Aorta (tissue), 5 donors: Measurements from ENCODE around the gene FOXE1. TPM values are rescaled to one million over a fixed set of nuclear protein-coding genes. Genes with fewer than 3 reads are reported as not detected.
A peak's percentile ranks its signal among the peaks of the same experiment; 100 is the strongest.

Experiments used
- ATAC-seq: fragments of 200-7000 bp; cut with Tn5 transposase; one replicate; pipeline ENCODE4 v1.9.1; 2022; ENCODE audit warnings: moderate library complexity; ENCODE audit not compliant: low FRiP score
- DNase-seq, 2 donors: peaks; one replicate each; pipeline ENCODE4 v3.0.0-alpha.2; 2020
- H3K27ac ChIP-seq, 2 donors: one replicate each; pipeline ENCODE4 v1.5.1; 2013; ENCODE audit warnings: low read length in 2 of 2, mild to moderate bottlenecking in 2 of 2, moderate library complexity in 2 of 2, control low read depth in 1 of 2, inconsistent platforms in 1 of 2, low read depth in 1 of 2
- H3K27me3 ChIP-seq, 2 donors: one replicate each; pipeline ENCODE4 v1.6.1; 2013; ENCODE audit warnings: control low read depth in 1 of 2, low read length in 1 of 2, mild to moderate bottlenecking in 1 of 2, moderate library complexity in 1 of 2; ENCODE audit not compliant: insufficient read depth in 2 of 2, control insufficient read depth in 1 of 2
- H3K36me3 ChIP-seq, 2 donors: one replicate each; pipeline ENCODE4 v1.6.1; 2013; ENCODE audit warnings: control low read depth in 1 of 2, low read length in 1 of 2, mild to moderate bottlenecking in 1 of 2; ENCODE audit not compliant: insufficient read depth in 2 of 2, control insufficient read depth in 1 of 2
- H3K4me1 ChIP-seq, 2 donors: one replicate each; pipeline ENCODE4 v1.6.1; 2013; ENCODE audit warnings: low read length in 2 of 2, control low read depth in 1 of 2, mild to moderate bottlenecking in 1 of 2, moderate library complexity in 1 of 2; ENCODE audit not compliant: insufficient read depth in 2 of 2, control insufficient read depth in 1 of 2
- H3K4me3 ChIP-seq, 2 donors: one replicate each; pipeline ENCODE4 v1.5.1; 2013; ENCODE audit warnings: low read length in 2 of 2, control low read depth in 1 of 2, mild to moderate bottlenecking in 1 of 2
- H3K9me3 ChIP-seq: one replicate; pipeline ENCODE4 v1.6.1; 2013; ENCODE audit warnings: mild to moderate bottlenecking, low read length; ENCODE audit not compliant: control insufficient read depth
- WGBS, 2 donors: extraction: QIAGEN DNeasy Blood & Tissue Kit; methylation state at CpG; one replicate each; pipeline ENCODE4 v1.1.7; 2013; 5-methylcytosine and 5-hydroxymethylcytosine counted together
- intact Hi-C, 2 donors: fragments of 100-400 bp; cut with DNase I; formaldehyde crosslinking; loops; one replicate each; pipeline versions ENCODE4 v1.14.2 to v1.15.0; 2022
- polyA plus RNA-seq, 2 donors: library from polyadenylated mRNA; stranded (reverse); fragments of 200-250 nt; gene quantifications; one replicate each; pipeline ENCODE4 v1.2.3, GENCODE V29; 2013
- total RNA-seq, 2 donors: library from RNA; stranded (reverse); fragmentation: NEBNext Ultra II Directional; extraction: Animal tissue kit (Norgen Biotek cat#: 25700); gene quantifications; one replicate each; pipeline ENCODE4 v1.2.1, GENCODE V29; 2021
- donor health status: healthy with polysubstance abuse.
- donor health status: Bipolar disorder and iron deficiency.
- donor health status: DM: no; HTN: no; CAD: no.
- donor health status: DM: no; HTN: no; CAD: no.
- donor health status: DM: yes; HTN: yes; CAD: no.

FOXE1 gene
- total and polyA plus RNA-seq, 4 donors = not detected

GRCh38 chr9:97845763-97846162, 7.3 kb upstream of the FOXE1 start:
- DNase-seq (no peak), ATAC-seq (no peak)
- Histone ChIP-seq H3K36me3 (no peaks in the 10 kb centered on the region), H3K9me3 (peaks cover 1% of the 10 kb centered on the region), H3K4me1 (no peaks in the 10 kb centered on the region), H3K27ac (no peak overlapping the region), H3K27me3 (no peaks in the 10 kb centered on the region), H3K4me3 (no peak overlapping the region)
- WGBS, 2 donors = 64 to 77% methylated on average over 2 of the region's 2 CpGs
- intact Hi-C loops = no loop called here

GRCh38 chr9:97846347-97846746, 6.7 kb upstream of the FOXE1 start:
- no peak for ATAC-seq
- H3K27ac ChIP-seq = no peak overlapping the region
- intact Hi-C loops = no loop called here
- H3K4me3 ChIP-seq = no peak overlapping the region
- DNase-seq = no peak
- no peaks in the 10 kb centered on the region for H3K4me1 ChIP-seq
- H3K9me3 ChIP-seq = peaks cover 1% of the 10 kb centered on the region
- H3K27me3 ChIP-seq = no peaks in the 10 kb centered on the region
- H3K36me3 ChIP-seq = no peaks in the 10 kb centered on the region
- 71 to 79% methylated on average over 4 of the region's 4 CpGs for WGBS, 2 donors

DNA sequence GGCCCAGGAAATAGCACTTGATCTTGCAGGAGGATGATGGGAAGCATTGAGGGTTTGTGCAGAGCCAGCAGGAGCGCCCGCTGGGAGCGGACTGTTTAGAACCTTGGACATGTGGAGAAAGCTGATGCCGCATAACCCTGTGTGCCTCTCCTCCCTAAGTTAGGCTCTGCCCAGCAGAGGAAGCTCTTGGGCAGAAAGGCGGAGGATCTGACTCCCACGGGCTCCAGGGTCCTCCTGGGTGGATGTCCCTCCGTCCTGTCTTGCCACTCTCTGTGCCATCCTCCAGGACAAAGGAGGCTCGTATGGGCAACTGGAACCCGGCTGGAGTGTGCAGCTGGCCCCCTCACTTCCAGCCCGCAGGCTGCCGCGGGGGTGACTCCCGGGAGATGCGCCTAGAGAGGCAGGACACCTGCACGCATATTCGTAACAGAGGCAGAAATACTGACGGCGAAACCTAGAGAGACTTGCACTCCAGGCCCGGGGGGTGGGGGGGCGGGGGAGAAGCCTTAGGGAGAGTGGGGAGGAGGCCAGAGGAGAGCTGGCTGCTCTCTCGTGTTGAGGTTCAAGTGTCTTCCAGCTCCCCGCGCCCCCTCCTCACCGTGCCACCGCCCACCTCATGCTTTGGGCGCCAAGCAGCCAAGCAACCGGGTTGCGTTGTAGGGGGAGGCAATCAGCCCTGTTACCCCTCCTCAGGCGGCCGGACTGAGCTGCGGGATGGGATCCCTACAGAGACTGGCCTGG, 5.4 kb upstream of the FOXE1 start:
- 5 to 8% methylated on average over 30 to 31 of the region's 31 CpGs for WGBS, 2 donors
- Histone ChIP-seq H3K4me1 (no peaks in the 10 kb centered on the region), H3K27ac (no peak overlapping the region), H3K4me3 (no peak overlapping the region), H3K36me3 (no peaks in the 10 kb centered on the region), H3K27me3 (no peaks in the 10 kb centered on the region), H3K9me3 (peaks cover 1% of the 10 kb centered on the region)
- no peak for DNase-seq
- intact Hi-C loops = no loop called here
- ATAC-seq = no peak

GRCh38 chr9:97848215-97848479, 4.9 kb upstream of the FOXE1 start:
- Histone ChIP-seq H3K36me3 (no peaks in the 10 kb centered on the region), H3K27ac (no peak overlapping the region), H3K27me3 (no peaks in the 10 kb centered on the region), H3K4me1 (no peaks in the 10 kb centered on the region), H3K9me3 (peaks cover 1% of the 10 kb centered on the region), H3K4me3 (no peak overlapping the region)
- ATAC-seq (no peak), DNase-seq (no peak)
- intact Hi-C loops = no loop called here
- 2 to 5% methylated on average over 7 of the region's 7 CpGs for WGBS, 2 donors

DNA sequence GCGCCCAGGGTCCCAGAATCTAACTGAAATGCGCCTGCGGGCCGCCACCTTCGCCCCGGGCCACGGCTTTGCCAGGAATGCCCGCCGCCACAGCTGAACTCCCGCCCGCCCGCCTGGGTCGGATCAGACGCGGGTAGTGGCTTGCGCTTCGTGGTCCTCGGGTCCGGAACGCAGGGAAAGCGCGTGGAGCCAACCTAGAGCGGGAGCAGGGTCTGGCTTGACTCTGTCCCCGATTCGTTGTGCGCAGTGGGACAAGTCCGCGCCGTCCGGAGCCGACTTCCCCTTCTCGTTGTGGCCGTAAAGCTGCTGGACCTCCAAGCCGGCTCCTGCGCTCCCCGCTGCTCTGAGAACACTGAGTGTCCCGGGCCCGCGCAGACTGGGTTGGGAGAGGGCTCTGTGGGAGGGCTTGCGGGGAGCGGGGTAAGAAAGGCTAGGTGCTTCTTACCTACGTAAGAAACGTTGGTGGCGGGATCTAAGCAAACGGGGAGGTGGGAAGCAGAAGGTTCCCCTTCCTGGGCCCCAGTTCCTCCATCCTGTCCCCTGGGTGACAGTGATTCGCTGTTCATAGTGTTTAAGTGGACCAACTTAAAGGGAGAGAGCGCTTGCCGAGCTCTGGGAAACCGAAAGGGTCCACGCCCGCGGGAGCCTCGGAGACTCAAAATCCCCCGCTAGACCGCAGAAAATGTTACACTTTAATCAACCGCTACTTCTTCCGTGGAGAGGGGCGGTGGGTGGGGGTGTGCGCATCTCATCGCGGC, 4.4 kb upstream of the FOXE1 start:
- intact Hi-C loops = no loop called here
- no peak for ATAC-seq
- no peaks in the 10 kb centered on the region for H3K27me3 ChIP-seq
- H3K36me3 ChIP-seq = no peaks in the 10 kb centered on the region
- no peak overlapping the region for H3K4me3 ChIP-seq
- no peaks in the 10 kb centered on the region for H3K4me1 ChIP-seq
- 3 to 6% methylated on average over 61 of the region's 61 CpGs for WGBS, 2 donors
- H3K9me3 ChIP-seq = peaks cover 1% of the 10 kb centered on the region
- no peak overlapping the region for H3K27ac ChIP-seq
- DNase-seq = peak; percentile 74 to 82

DNA sequence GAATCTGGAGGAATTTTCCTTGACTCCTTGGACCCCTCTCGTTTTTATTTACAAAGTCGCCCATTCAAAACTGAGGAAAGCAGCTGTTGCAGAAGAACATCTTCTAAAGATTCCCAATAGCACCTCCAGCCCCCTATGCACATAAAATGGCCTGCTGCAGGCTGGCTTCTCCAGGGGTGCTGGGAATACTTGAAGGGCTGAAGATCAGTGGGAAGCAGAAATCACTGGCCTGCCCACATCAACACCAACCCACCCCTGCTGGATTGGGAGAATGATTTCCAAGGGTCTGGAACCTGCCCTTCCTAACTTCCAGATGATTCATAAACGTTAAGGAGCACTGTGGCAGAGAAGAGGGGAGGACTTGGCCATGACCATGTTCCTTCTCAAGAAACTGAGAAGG, 3.0 kb upstream of the FOXE1 start:
- intact Hi-C loops = no loop called here
- WGBS, 2 donors = 46 to 73% methylated on average over 3 of the region's 3 CpGs
- H3K9me3 ChIP-seq = peaks cover 1% of the 10 kb centered on the region
- no peak overlapping the region for H3K27ac ChIP-seq
- ATAC-seq (no peak), DNase-seq (no peak)
- H3K27me3 ChIP-seq = no peaks in the 10 kb centered on the region
- H3K36me3 ChIP-seq = no peaks in the 10 kb centered on the region
- H3K4me3 ChIP-seq = no peak overlapping the region
- no peaks in the 10 kb centered on the region for H3K4me1 ChIP-seq

GRCh38 chr9:97850746-97851445, 2.1 kb upstream of the FOXE1 start:
- Histone ChIP-seq H3K4me3 (no peak overlapping the region), H3K36me3 (no peaks in the 10 kb centered on the region), H3K27me3 (no peaks in the 10 kb centered on the region), H3K4me1 (no peaks in the 10 kb centered on the region), H3K9me3 (peaks cover 1% of the 10 kb centered on the region), H3K27ac (no peak overlapping the region)
- intact Hi-C loops = no loop called here
- ATAC-seq (no peak), DNase-seq (no peak)
- 30 to 35% methylated on average over 13 of the region's 13 CpGs for WGBS, 2 donors

DNA sequence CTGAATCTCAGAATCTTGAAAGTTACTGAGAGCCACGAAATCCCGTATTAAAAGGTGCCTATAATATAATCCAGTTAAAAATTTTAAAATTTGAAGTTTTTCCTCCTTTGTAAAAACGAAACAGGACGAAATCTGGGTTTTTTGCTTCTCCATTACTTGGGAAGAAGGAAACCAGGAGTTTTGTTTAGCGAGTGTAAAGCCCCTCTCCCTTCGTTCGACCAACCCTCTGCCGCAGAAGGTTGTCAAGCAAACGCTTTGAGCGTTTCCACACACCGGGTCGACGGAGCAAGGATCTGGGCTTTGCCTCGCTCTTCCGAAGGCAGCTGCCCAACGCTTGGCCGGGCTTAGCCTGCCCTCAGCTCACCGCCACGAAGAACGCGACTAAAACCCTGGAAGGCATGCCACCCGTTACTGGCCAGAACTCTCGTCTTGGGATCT, 1.6 kb upstream of the FOXE1 start:
- ATAC-seq (no peak), DNase-seq (no peak)
- Histone ChIP-seq H3K27me3 (no peaks in the 10 kb centered on the region), H3K36me3 (no peaks in the 10 kb centered on the region), H3K4me1 (no peaks in the 10 kb centered on the region), H3K4me3 (no peak overlapping the region), H3K9me3 (peaks cover 1% of the 10 kb centered on the region), H3K27ac (no peak overlapping the region)
- 7 to 9% methylated on average over 23 of the region's 23 CpGs for WGBS, 2 donors
- intact Hi-C loops = no loop called here

- 3 to 5% methylated on average over 24 of the region's 24 CpGs for WGBS, 2 donors
- intact Hi-C loops = no loop called here
- no peaks in the 10 kb centered on the region for H3K27me3 ChIP-seq
- no peaks in the 10 kb centered on the region for H3K36me3 ChIP-seq
- H3K9me3 ChIP-seq = peaks cover 1% of the 10 kb centered on the region
- ATAC-seq (no peak), DNase-seq (no peak)
- H3K4me1 ChIP-seq = no peaks in the 10 kb centered on the region
- no peak overlapping the region for H3K27ac ChIP-seq
- no peak overlapping the region for H3K4me3 ChIP-seq
These were observed 1.0 kb upstream of the FOXE1 start for GRCh38 chr9:97852001-97852398.
